DMS114 treated with DMSO at 0.1 percent for 48 hours (cell line): ENCODE measurements around the gene DIS3L2.
"Not testable (repeated sequence)": the region's sequence is repeated elsewhere in the genome, so short reads cannot be mapped to it uniquely, and the experiment has no call there.

ENCODE experiments used
- DNase-seq: peaks from one replicate; lab custom pipeline; 2025; ENCODE audit not compliant: unreplicated experiment; lab: John Stamatoyannopoulos, UW

Gene DIS3L2

GRCh38 chr2:232291343-232291742, 329.8 kb downstream of the DIS3L2 start:
- DNase-seq = no peak

DNA sequence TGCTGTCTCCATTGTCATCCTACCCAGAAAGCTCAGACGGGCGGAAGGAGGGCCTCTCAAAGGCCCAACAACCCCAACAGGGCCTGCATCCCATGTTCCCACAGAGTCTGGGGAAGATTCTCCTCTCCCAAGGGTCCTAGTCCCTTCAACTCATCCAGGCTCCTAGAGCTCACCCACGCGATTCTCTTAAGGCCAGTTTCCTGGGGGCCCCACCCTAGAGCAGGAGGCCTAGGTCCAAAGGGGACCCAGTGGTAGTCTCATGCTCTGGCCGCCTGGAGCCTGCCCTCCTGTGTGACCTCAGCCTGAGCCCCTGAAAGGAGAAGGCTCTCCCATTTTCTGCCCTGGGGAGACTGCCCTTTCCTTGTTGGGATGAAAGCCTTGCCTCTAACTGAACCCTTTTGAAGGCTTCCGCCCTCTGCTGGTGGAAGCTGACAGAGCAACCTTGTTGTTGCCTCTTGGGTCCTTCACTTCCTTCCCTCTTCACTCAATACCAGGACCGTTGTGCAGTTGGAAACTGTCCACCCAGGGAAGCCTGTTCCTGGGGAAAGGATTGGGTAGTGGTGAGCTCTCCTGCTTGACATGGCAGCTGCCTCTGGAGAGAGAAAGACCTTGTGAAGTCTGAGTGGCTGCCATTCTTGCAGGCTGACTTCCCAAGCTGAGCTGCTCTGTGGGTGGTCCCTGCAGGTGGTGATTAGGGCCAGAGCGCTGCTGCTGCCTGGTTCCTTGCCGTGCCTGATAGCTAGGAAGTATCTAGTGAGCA, 331.1 kb downstream of the DIS3L2 start:
- DNase-seq = no peak

GRCh38 chr2:232293191-232293590, 331.7 kb downstream of the DIS3L2 start:
- DNase-seq = no peak

- no peak for DNase-seq
These were observed 334.5 kb downstream of the DIS3L2 start for GRCh38 chr2:232295971-232296370.

GRCh38 chr2:232296776-232297525, 335.4 kb downstream of the DIS3L2 start:
- DNase-seq = no peak

DNA sequence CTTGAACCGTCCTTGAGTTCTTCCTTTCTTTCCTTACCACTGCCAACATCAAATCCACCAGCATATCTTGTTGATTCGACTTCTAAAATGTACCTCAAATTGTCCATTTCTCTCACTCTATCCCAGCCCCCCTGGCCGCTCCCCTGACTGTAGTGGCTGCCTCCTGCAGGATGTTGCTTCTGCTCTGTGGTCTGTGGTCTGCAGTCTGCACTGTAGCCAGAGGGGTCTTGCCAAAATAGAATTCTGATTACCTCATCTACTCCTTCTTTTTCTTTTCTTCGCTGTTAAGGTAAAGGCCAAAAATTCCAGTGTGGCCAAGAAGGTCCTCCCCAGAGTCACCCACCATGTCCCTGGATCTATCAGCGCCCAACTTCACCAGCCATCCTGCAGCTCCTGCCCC, 337.6 kb downstream of the DIS3L2 start:
- no peak for DNase-seq

GRCh38 chr2:232299927-232300674, 338.6 kb downstream of the DIS3L2 start:
- DNase-seq = no peak

GRCh38 chr2:232300894-232301387, 339.4 kb downstream of the DIS3L2 start:
- DNase-seq = no peak

- DNase-seq = no peak
These were observed 342.7 kb downstream of the DIS3L2 start for GRCh38 chr2:232304236-232304635.

- DNase-seq = no peak
These were observed 345.3 kb downstream of the DIS3L2 start for GRCh38 chr2:232306741-232307305.

- no peak for DNase-seq
These were observed 346.3 kb downstream of the DIS3L2 start for GRCh38 chr2:232307854-232308253.

GRCh38 chr2:232308986-232309385, 347.5 kb downstream of the DIS3L2 start:
- no peak for DNase-seq

DNA sequence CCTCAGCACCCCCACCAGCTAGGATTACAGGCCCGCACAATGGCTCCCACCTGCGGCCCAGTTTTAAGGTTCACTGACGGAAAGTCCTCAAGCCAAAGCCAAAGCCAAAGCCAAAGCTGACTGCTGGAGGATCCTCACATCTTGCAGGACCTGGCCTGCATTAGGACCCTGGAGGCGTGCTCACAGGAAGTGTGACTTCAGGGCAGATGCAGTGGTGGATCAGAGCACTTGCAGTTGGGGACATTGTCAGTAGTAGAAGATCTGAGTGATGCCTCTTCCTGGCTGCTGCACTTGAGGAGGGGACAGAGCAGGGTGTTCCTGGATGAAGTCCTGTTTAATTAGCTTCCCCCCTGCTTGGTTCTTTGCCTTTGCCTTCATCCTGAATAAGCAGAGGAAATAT, 348.1 kb downstream of the DIS3L2 start:
- no peak for DNase-seq

- no peak for DNase-seq
These were observed 348.6 kb downstream of the DIS3L2 start for GRCh38 chr2:232310121-232310520.

DNA sequence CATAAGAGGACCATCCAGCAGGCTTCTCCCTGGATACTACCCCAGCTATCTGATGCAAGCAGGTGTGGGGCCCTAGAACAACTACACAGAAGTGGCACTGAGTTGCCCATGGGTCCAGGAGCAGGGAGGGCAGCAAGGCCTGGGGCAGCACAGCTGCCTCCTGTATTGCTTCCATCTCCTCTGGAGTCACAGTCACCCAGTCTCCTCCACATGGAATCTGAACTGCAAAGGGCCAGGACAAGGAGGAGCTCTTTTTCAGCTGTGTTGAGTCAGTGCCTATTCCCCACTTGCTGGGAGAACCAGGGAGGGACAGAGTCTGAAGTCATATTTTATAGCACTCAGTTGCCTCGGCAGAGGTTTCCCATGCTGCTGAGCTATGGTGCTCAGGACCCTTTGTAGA, 349.2 kb downstream of the DIS3L2 start:
- DNase-seq = no peak

- not testable (repeated sequence) for DNase-seq
These were observed 352.1 kb downstream of the DIS3L2 start for GRCh38 chr2:232313645-232314044.

DNA sequence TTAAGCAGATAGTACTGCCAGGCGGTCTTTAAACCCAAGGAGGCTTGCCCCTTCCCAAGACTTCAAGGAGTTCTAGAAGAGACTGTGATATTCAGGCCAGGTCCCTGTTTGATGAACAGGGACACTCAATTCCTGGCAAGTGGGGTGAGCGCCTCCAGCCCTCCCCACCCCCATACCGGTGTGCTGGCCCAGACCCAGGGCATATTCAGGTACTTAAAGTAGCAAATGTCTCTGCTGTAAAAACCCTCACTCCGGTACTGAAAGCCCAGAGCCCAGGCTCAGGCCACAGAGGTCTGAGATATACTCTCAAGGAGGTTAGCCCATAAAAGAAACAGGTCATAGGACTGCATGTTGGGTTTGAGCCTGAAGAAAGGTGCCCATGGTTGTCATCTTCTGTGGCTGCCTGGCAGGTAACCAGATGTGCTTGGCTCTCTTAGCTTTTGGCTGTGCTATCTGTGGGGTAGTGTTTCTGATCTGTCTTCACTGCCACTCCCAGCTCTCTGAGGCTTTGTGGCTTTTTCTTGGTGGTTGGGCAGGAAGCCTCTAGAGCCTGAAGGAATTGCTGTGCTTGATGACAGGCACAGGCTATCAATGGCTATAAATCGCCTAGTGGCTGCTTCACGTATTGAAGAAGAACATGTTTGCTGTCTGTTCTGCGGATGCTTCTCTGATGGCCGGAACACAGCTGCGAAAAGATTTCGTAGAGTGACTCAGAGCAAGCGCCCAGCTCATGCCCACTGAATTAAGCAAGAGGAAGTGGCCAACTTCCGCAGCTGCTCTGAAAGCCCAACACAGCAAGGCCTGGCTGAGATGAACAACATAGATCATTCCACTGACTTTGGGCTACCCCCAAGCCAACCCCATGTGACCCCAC, 353.8 kb downstream of the DIS3L2 start:
- no peak for DNase-seq

- DNase-seq = no peak
These were observed 354.4 kb downstream of the DIS3L2 start for GRCh38 chr2:232315923-232316299.

DNA sequence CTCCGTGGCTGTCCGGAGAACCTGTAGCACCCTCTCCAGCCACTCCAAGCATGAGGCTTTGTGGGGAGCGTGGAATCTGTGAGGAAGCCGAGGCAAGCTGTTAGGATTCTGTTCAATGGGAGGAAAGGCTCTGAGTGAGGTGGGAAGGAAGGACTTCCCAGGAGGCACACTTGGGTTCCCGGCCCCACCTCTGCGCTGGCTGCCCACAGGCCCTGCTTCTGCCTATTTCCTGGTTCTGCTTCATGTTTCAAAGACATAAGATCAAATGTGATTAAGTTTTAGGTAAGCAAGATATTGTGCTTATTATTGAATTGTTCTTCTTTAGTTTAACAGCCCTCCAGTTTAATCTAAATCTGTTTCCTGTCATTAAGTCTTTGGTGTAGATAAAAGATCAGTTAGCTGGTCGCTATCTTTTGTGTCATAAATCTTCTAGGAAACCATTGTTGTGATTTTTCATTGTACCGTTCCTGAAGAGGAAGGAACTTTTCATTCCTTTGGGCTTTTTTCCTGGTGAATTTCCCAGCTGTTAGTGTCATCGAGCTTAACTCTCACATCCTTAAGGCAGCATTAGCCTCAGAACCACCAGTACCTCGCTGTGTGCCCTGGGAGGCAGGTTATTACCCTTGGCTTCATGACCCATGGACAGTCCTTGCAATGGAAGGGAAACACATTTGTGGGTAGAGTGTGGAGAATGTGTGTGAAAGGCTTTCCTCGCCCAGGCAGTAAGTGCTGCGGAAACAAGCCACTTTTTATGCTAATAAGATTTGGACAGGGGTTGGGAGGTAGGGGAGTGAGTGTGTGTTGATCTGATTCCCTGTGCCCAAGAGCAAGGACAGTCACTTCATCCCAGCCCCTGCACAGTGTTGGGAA, 355.2 kb downstream of the DIS3L2 start:
- no peak for DNase-seq
